ENCODE measurements around the gene MYL5. TPM values are rescaled to one million over a fixed set of nuclear protein-coding genes. Genes with fewer than 3 reads are reported as not detected.

The MYL5 gene
- total RNA-seq, 5 donors from 2014 or later (not counting 1 experiment from before 2014, with no cell fraction given): 21.1 to 26.3 (median 21.9) TPM

GRCh38 chr4:723751-724530, 49.6 kb downstream of the MYL5 start:
- Mint-ChIP-seq H3K27ac (no peak overlapping the region), H3K4me1 (peaks cover 9 to 31% (median 21%) of the 10 kb centered on the region in 3 donors), H3K4me3 (no peak overlapping the region), H3K36me3 (peaks cover 24% of the 10 kb centered on the region), H3K27me3 (no peaks in the 10 kb centered on the region), H3K9me3 (no peaks in the 10 kb centered on the region)
- CTCF ChIA-PET: no interaction called here
- Histone ChIP-seq H3K4me3 (ENCODE audit: control insufficient read depth in 1 of 2, extremely low read depth in 1 of 2, low read length in 1 of 2) (no peak overlapping the region), H3K4me1 (ENCODE audit: control insufficient read depth in 1 of 2, extremely low read depth in 1 of 2, insufficient read depth in 2 of 2, low read length in 2 of 2) (no peaks in the 10 kb centered on the region), H3K36me3 (ENCODE audit: control insufficient read depth in 2 of 2, extremely low read depth in 1 of 2, insufficient read depth in 1 of 2, low read length in 1 of 2) (peaks cover 4 to 6% of the 10 kb centered on the region in 2 donors), H3K27me3 (replicated peaks in 1 of 2; ENCODE audit: control insufficient read depth in 2 of 2, extremely low read depth in 1 of 2, insufficient read depth in 2 of 2, low read length in 1 of 2) (no peaks in the 10 kb centered on the region), H3K9me3 (no peaks in the 10 kb centered on the region), H3K27ac (ENCODE audit: low read length) (no peak overlapping the region)
- no peak for DNase-seq
- POLR2A ChIA-PET: no interaction called here
- ATAC-seq (replicated peaks in 1 of 4): no peak
- 96% methylated on average over 26 of the region's 28 CpGs for WGBS (ENCODE audit: insufficient coverage)

- WGBS (ENCODE audit: insufficient coverage): 87% methylated on average over 36 of the region's 41 CpGs
- no peak overlapping the region for H3K27ac Mint-ChIP-seq
- no peaks in the 10 kb centered on the region for H3K4me1 ChIP-seq (ENCODE audit: control insufficient read depth in 1 of 2, extremely low read depth in 1 of 2, insufficient read depth in 2 of 2, low read length in 2 of 2)
- H3K4me1 Mint-ChIP-seq: peaks cover 9 to 19% (median 15%) of the 10 kb centered on the region in 3 donors
- no peaks in the 10 kb centered on the region for H3K9me3 ChIP-seq
- no peak overlapping the region for H3K27ac ChIP-seq (ENCODE audit: low read length)
- H3K4me3 ChIP-seq (ENCODE audit: control insufficient read depth in 1 of 2, extremely low read depth in 1 of 2, low read length in 1 of 2): no peak overlapping the region
- H3K27me3 ChIP-seq (replicated peaks in 1 of 2; ENCODE audit: control insufficient read depth in 2 of 2, extremely low read depth in 1 of 2, insufficient read depth in 2 of 2, low read length in 1 of 2): no peaks in the 10 kb centered on the region
- H3K36me3 Mint-ChIP-seq: peaks cover 27% of the 10 kb centered on the region
- no peaks in the 10 kb centered on the region for H3K27me3 Mint-ChIP-seq
- H3K4me3 Mint-ChIP-seq: peak overlapping the region in 1 of 3 donors; percentile 6
- no peak for DNase-seq
- ATAC-seq (replicated peaks in 1 of 4): no peak
- H3K36me3 ChIP-seq (ENCODE audit: control insufficient read depth in 2 of 2, extremely low read depth in 1 of 2, insufficient read depth in 1 of 2, low read length in 1 of 2): peaks cover 7 to 8% of the 10 kb centered on the region in 2 donors
- ChIA-PET CTCF (no interaction called here), POLR2A (interaction anchor here in 1 of 2 donors (0.7 kb wide), 1 partner anchor 33 kb away, joined by 4 read pairs; no protein-coding TSS in a partner anchor)
- no peaks in the 10 kb centered on the region for H3K9me3 Mint-ChIP-seq
Observed at GRCh38 chr4:725391-726234, 51.3 kb downstream of the MYL5 start.

DNA sequence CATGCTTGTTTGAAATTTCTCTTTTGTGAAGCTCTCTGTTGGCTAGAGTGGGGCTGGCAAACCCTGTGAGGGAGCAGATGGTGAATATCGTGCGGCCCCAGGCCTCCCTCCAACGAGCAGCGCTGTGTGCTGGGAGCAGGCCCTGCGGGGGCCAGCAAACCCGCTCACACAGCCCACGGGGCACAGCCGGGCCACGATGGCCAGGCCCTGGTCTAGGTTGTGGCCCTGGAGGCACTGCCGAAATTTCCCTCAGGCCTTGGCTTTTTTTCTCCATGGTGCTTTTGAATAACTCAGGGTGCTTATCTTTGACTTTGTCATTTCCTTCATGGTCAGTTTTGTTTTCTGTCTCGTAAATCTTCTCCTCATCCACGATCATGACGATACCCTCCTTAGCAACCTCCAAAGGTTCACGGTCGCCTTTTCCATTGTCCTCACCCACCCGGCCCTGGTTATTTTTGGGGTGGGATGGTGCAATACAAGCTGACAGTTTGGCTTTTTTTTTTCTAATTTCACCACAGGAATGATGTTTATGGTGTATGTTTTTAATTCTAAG, 52.0 kb downstream of the MYL5 start:
- Mint-ChIP-seq H3K27ac (no peak overlapping the region), H3K36me3 (peaks cover 23% of the 10 kb centered on the region), H3K4me3 (no peak overlapping the region), H3K9me3 (no peaks in the 10 kb centered on the region), H3K27me3 (no peaks in the 10 kb centered on the region), H3K4me1 (peaks cover 9 to 19% (median 15%) of the 10 kb centered on the region in 3 donors)
- ATAC-seq (replicated peaks in 1 of 4) (no peak), DNase-seq (no peak)
- POLR2A ChIA-PET: no interaction called here
- no peak overlapping the region for H3K4me3 ChIP-seq (ENCODE audit: control insufficient read depth in 1 of 2, extremely low read depth in 1 of 2, low read length in 1 of 2)
- H3K27me3 ChIP-seq (replicated peaks in 1 of 2; ENCODE audit: control insufficient read depth in 2 of 2, extremely low read depth in 1 of 2, insufficient read depth in 2 of 2, low read length in 1 of 2): no peaks in the 10 kb centered on the region
- H3K36me3 ChIP-seq (ENCODE audit: control insufficient read depth in 2 of 2, extremely low read depth in 1 of 2, insufficient read depth in 1 of 2, low read length in 1 of 2): peaks cover 8 to 14% of the 10 kb centered on the region in 2 donors
- H3K27ac ChIP-seq (ENCODE audit: low read length): no peak overlapping the region
- H3K9me3 ChIP-seq: no peaks in the 10 kb centered on the region
- 86% methylated on average over 10 of the region's 16 CpGs for WGBS (ENCODE audit: insufficient coverage)
- CTCF ChIA-PET: no interaction called here
- no peaks in the 10 kb centered on the region for H3K4me1 ChIP-seq (ENCODE audit: control insufficient read depth in 1 of 2, extremely low read depth in 1 of 2, insufficient read depth in 2 of 2, low read length in 2 of 2)

DNA sequence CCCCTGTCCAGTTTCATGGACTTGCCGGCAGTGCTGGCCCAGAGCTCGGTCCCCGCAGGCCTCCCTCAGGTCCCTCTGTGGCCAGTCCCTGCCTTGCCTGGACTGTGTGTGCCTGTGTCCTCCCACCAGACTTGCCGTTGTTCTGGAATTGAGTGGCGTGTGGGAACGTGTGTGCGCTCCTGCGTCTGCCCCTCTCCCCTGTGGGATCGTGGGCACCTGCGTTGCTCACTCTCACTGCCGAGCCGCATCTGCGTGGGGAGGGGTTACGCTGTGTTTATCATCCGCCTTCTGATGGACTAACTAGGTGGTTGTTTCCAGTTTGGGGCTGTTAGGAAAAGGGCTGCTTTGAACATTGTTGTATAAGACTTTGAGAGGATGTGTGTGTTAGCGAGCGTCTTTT, 52.5 kb downstream of the MYL5 start:
- ATAC-seq (replicated peaks in 1 of 4): no peak
- H3K27ac ChIP-seq (ENCODE audit: low read length): no peak overlapping the region
- H3K4me1 Mint-ChIP-seq: peaks cover 9 to 19% (median 15%) of the 10 kb centered on the region in 3 donors
- H3K36me3 Mint-ChIP-seq: peaks cover 18% of the 10 kb centered on the region
- peaks cover 8 to 14% of the 10 kb centered on the region in 2 donors for H3K36me3 ChIP-seq (ENCODE audit: control insufficient read depth in 2 of 2, extremely low read depth in 1 of 2, insufficient read depth in 1 of 2, low read length in 1 of 2)
- no peaks in the 10 kb centered on the region for H3K9me3 Mint-ChIP-seq
- ChIA-PET CTCF (interaction anchor here in 1 of 2 donors (0.6 kb wide), 1 partner anchor 1566 kb away, joined by 4 read pairs; no protein-coding TSS in a partner anchor), POLR2A (no interaction called here)
- H3K9me3 ChIP-seq: no peaks in the 10 kb centered on the region
- peak overlapping the region in 1 of 2 donors; percentile 2 for H3K27ac Mint-ChIP-seq
- WGBS (ENCODE audit: insufficient coverage): 91% methylated on average over 8 of the region's 17 CpGs
- H3K4me3 ChIP-seq (ENCODE audit: control insufficient read depth in 1 of 2, extremely low read depth in 1 of 2, low read length in 1 of 2): no peak overlapping the region
- H3K4me1 ChIP-seq (ENCODE audit: control insufficient read depth in 1 of 2, extremely low read depth in 1 of 2, insufficient read depth in 2 of 2, low read length in 2 of 2): no peaks in the 10 kb centered on the region
- no peaks in the 10 kb centered on the region for H3K27me3 Mint-ChIP-seq
- no peak overlapping the region for H3K4me3 Mint-ChIP-seq
- H3K27me3 ChIP-seq (replicated peaks in 1 of 2; ENCODE audit: control insufficient read depth in 2 of 2, extremely low read depth in 1 of 2, insufficient read depth in 2 of 2, low read length in 1 of 2): no peaks in the 10 kb centered on the region
- no peak for DNase-seq

DNA sequence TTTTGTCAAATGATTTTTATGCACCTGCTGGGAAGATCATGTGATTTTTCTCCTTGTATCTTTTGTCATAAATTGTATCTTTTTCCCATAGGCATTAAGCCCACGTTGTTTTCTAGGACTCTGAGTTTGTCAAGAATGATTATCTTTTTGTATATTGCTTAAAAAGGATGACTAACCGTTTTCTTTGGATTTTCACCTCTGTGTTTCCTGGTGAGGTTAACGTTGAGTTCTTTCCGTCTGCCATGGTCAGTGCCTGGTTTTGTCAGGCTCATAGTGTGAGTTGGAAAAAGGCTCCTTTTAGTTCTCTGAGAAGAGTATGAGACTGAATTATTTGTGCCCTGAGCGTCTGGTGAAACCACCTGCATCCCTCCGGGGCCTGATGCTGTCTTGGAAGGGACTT, 53.2 kb downstream of the MYL5 start:
- Mint-ChIP-seq H3K27me3 (no peaks in the 10 kb centered on the region), H3K4me3 (no peak overlapping the region), H3K9me3 (no peaks in the 10 kb centered on the region), H3K27ac (no peak overlapping the region), H3K36me3 (peaks cover 13% of the 10 kb centered on the region), H3K4me1 (peaks cover 9 to 19% (median 15%) of the 10 kb centered on the region in 3 donors)
- Histone ChIP-seq H3K4me3 (ENCODE audit: control insufficient read depth in 1 of 2, extremely low read depth in 1 of 2, low read length in 1 of 2) (no peak overlapping the region), H3K9me3 (no peaks in the 10 kb centered on the region), H3K27ac (ENCODE audit: low read length) (no peak overlapping the region), H3K36me3 (ENCODE audit: control insufficient read depth in 2 of 2, extremely low read depth in 1 of 2, insufficient read depth in 1 of 2, low read length in 1 of 2) (peaks cover 8 to 18% of the 10 kb centered on the region in 2 donors), H3K27me3 (replicated peaks in 1 of 2; ENCODE audit: control insufficient read depth in 2 of 2, extremely low read depth in 1 of 2, insufficient read depth in 2 of 2, low read length in 1 of 2) (no peaks in the 10 kb centered on the region), H3K4me1 (ENCODE audit: control insufficient read depth in 1 of 2, extremely low read depth in 1 of 2, insufficient read depth in 2 of 2, low read length in 2 of 2) (no peaks in the 10 kb centered on the region)
- DNase-seq: no peak
- 89% methylated on average over 5 of the region's 6 CpGs for WGBS (ENCODE audit: insufficient coverage)
- ATAC-seq (replicated peaks in 1 of 4): no peak
- POLR2A ChIA-PET: no interaction called here
- CTCF ChIA-PET: no interaction called here
